HG02571 (cell line): Measurements from ENCODE around the gene VMP1.
"Not testable (repeated sequence)": the region's sequence is repeated elsewhere in the genome, so short reads cannot be mapped to it uniquely, and the experiment has no call there.

Source experiments
- ATAC-seq: cut with Tn5 transposase; IDR thresholded peaks from one replicate; pipeline ENCODE4 v1.9.1; 2021; ENCODE audit warnings: mild to moderate bottlenecking, moderate library complexity; ENCODE audit not compliant: unreplicated experiment

VMP1 gene

GRCh38 chr17:59856859-59857794, 149.7 kb downstream of the VMP1 start:
- no peak for ATAC-seq

GRCh38 chr17:59858167-59858816, 150.8 kb downstream of the VMP1 start:
- no peak for ATAC-seq

- ATAC-seq, result no peak
Measured at GRCh38 chr17:59858932-59859331, 151.5 kb downstream of the VMP1 start.

GRCh38 chr17:59859444-59860025, 152.1 kb downstream of the VMP1 start:
- ATAC-seq, result no peak

DNA sequence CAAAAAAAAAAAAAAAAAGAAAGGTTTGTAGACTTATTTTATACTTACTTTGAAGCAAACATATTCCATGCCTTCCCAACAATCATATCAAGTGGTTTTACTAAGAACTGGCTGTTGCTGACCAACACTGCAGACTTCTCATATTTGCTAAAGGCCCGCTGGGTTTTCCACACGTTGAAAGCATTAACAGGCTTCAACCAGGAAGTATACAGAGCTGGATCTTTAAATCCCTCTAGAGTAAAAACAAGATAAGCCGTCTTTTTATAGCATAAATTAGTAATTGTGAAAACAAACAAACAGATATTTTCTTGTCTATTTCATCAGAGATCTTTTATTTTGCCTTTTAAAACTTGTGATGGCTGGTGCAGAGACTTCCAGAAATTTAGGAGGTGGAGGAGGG, 156.2 kb downstream of the VMP1 start:
- no peak for ATAC-seq

- no peak for ATAC-seq
Measured at GRCh38 chr17:59869941-59870218, 162.4 kb downstream of the VMP1 start.

DNA sequence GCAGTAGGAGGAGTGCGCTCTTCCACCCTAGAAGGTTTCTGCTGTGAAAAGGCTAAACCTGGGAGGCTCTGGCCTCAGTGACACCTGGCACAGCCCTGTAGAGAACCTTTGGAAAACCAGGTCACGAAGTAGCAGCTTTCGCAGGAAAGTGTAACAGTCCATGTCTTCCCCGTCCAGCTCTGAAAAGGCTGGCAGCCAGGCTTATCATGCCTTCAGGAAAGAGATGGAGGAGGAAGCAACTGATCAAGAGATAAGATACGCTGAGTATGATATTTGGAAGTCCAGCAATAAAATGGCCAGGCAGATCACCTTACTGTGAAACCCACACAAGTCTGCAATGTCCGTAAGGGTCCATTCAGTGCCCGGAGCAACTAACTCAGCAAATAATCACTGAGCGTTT, 163.0 kb downstream of the VMP1 start:
- ATAC-seq, result no peak

GRCh38 chr17:59872351-59872750, 164.9 kb downstream of the VMP1 start:
- ATAC-seq, result no peak

DNA sequence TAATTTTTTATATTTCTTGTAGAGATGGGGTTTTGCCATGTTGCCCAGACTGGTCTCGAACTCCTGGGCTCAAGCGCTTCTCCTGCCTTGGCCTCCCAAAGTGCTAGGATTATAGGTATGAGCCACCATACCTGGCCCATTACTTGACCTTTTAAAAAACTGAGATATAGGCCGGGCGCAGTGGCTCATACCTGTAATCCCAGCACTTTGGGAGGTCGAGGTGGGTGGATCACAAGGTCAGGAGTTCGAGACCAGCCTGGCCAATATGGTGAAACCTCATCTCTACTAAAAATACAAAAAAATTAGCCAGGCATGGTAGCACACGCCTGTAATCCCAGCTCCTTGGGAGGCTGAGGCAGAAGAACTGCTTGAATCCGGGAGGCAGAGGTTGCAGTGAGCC, 166.0 kb downstream of the VMP1 start:
- ATAC-seq, result not testable (repeated sequence)

DNA sequence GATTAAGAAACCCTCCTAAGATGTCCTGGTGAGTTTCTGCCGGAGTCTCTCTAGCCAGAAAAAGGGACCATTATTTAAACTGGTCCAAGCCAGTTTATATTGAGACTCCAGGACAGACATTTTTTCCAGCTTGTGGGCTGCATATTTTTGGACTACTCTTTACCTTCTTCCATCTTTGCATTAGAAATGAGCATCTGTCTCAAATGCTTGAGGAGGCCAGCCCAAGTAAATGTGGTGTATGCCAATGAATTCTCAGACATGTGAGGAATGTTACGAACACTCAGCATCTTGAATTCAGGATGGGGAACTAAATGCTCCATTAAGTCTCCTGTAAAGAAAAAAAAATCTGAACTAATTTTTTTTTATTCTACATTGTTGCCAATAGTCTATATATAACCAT, 166.9 kb downstream of the VMP1 start:
- ATAC-seq, result no peak

GRCh38 chr17:59876107-59876506, 168.7 kb downstream of the VMP1 start:
- ATAC-seq, result no peak

GRCh38 chr17:59877965-59878364, 170.5 kb downstream of the VMP1 start:
- no peak for ATAC-seq

DNA sequence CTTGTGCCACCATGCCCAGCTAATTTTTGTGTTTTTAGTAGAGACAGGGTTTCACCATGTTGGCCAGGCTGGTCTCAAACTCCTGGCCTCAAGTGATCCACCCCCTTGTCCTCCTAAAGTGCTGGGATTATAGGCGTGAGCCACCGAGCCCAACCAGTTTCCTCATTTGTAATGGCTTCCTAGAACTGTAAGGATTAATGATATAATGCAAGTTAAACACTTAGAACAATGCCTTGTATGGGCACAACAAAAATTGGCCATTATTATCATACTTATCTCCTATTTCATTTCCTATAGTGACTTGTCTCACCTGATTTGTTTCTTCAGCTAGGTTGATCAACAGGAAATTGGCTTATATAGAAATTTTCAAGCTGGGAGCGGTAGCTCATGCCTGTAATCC, 171.2 kb downstream of the VMP1 start:
- ATAC-seq, result no peak

GRCh38 chr17:59884861-59885260, 177.4 kb downstream of the VMP1 start:
- no peak for ATAC-seq

DNA sequence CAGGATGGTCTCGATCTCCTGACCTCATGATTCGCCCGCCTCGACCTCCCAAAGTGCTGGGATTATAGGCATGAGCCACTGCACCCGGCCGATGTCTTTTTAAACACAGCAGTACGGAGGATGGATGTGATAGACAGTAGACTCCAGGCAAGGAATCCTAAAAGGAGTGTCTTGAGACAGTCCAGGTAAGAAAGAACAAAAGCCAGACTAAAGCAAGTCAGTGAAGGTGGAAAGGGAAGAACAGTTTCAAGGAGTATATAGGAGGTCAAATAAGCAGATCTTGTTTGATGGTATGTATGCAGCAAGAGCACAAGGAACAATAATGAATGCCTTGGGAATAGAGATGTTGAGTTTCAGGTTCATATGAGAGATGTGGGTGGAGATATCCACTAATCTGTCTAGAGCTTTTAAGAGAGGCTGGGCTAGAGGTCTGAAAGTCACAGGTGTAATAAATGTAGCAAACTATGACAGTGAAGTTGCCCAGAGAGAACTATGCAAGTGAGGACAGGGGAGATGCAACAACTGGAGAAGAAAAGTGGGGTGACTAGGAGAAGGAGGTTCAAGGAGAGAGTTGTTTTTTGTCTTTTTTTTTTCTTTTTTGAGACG, 180.8 kb downstream of the VMP1 start:
- ATAC-seq, result no peak

GRCh38 chr17:59890720-59891119, 183.3 kb downstream of the VMP1 start:
- no peak for ATAC-seq
